Panc1 (cell line): ENCODE data around the gene KPTN. TPM values are rescaled to one million over a fixed set of nuclear protein-coding genes. Genes with fewer than 3 reads are reported as not detected.

Experiments
- ATAC-seq: fragments of 200-7000 bp; cut with Tn5 transposase; 2 replicates; pipeline ENCODE4 v1.9.1; 2020; ENCODE audit warnings: mild to moderate bottlenecking, moderate library complexity
- BruUV-seq: library from RNA; stranded (reverse); fragments of 400-500 nt; replicated peaks from 2 replicates; lab custom pipeline; 2021; lab: Mats Ljungman, UMichigan
- CTCF ChIA-PET: fragments of 300-600 bp; sonication (Branson Sonifier 250); formaldehyde crosslinking; loops from one replicate; lab custom pipeline; 2022; ENCODE audit warnings: antibody characterized with exemption; lab: Charles Lee
- POLR2A ChIA-PET: fragments of 300-600 bp; sonication (Branson Sonifier 250); formaldehyde crosslinking; loops from one replicate; lab custom pipeline; 2022; ENCODE audit warnings: antibody characterized with exemption; lab: Charles Lee
- DNase-seq: peaks from one replicate; pipeline ENCODE4 v3.0.0-alpha.2; 2010; ENCODE audit warnings: low read depth, low spot score
- H3K27ac ChIP-seq: 2 replicates; pipeline ENCODE4 v1.5.1; 2011; ENCODE audit warnings: mild to moderate bottlenecking, low read length, inconsistent platforms
- H3K27me3 ChIP-seq: fragments of 200-500 bp; sonication (Bioruptor generic); 2 replicates; pipeline ENCODE4 v1.6.0; 2014; ENCODE audit warnings: low read length, inconsistent platforms; ENCODE audit not compliant: control insufficient read depth, insufficient read depth
- H3K36me3 ChIP-seq: fragments of 200-500 bp; sonication (Bioruptor generic); 2 replicates; pipeline ENCODE4 v1.5.1; 2014; ENCODE audit warnings: inconsistent platforms, mild to moderate bottlenecking, low read length, moderate library complexity; ENCODE audit not compliant: control insufficient read depth, insufficient read depth
- H3K4me1 ChIP-seq: 2 replicates; pipeline ENCODE4 v1.5.1; 2011; ENCODE audit warnings: inconsistent platforms, mild to moderate bottlenecking, low read length, moderate library complexity; ENCODE audit not compliant: control insufficient read depth, insufficient read depth
- H3K4me3 ChIP-seq, 2 experiments: 2 replicates each; pipeline ENCODE4 v1.5.1; 2011 to 2012; ENCODE audit warnings: low read depth in 2 of 2, low read length in 2 of 2, mild to moderate bottlenecking in 2 of 2, inconsistent platforms in 1 of 2, moderate library complexity in 1 of 2
- H3K9me3 ChIP-seq: fragments of 200-500 bp; sonication (Bioruptor generic); 2 replicates; pipeline ENCODE4 v1.5.1; 2014; ENCODE audit warnings: low read depth, mild to moderate bottlenecking, inconsistent platforms, low read length, moderate library complexity; ENCODE audit not compliant: control insufficient read depth, insufficient read depth
- CTCF ChIP-seq: fragments of 450-650 bp; IDR thresholded peaks from 2 replicates; pipeline ENCODE4 v1.5.1; 2017; ENCODE audit warnings: mild to moderate bottlenecking
- POLR2AphosphoS5 ChIP-seq: IDR thresholded peaks from 2 replicates; pipeline ENCODE4 v1.6.1; 2012; ENCODE audit warnings: mild to moderate bottlenecking, low read depth, low read length, moderate library complexity
- REST ChIP-seq, 2 experiments: IDR thresholded peaks; 2 replicates each; pipeline ENCODE4 v1.6.1; 2011 to 2012; ENCODE audit warnings: low read depth in 2 of 2, control low read depth in 1 of 2, low read length in 1 of 2, mild to moderate bottlenecking in 1 of 2, moderate library complexity in 1 of 2; ENCODE audit not compliant: insufficient read depth in 1 of 2
- SIN3A ChIP-seq: IDR thresholded peaks from 2 replicates; pipeline ENCODE4 v1.6.1; 2012; ENCODE audit warnings: low read depth, mild to moderate bottlenecking, low read length, moderate library complexity, borderline replicate concordance; ENCODE audit not compliant: insufficient read depth
- TCF7L2 ChIP-seq: IDR thresholded peaks from 2 replicates; pipeline ENCODE4 v1.6.1; 2011; ENCODE audit warnings: mild to moderate bottlenecking, low read depth, low read length, inconsistent platforms
- in situ Hi-C: cut with HindIII; loops from 2 replicates; pipeline ENCODE4 v1.10.0; 2016; ENCODE audit warnings: low sequenced_read_pairs, low pct_unique_long_range_greater_than_20kb
- intact Hi-C: fragments of 100-400 bp; cut with micrococcal nuclease; formaldehyde crosslinking; loops from one replicate; pipeline ENCODE4 v1.10.0; 2022; ENCODE audit not compliant: unreplicated experiment
- total RNA-seq: library from RNA; stranded (reverse); gene quantifications from one replicate; pipeline ENCODE4 v1.2.1, GENCODE V29; 2021; ENCODE audit not compliant: unreplicated experiment

KPTN gene
- total RNA-seq, 1 experiment from 2014 or later = 26.5 TPM

GRCh38 chr19:47467914-47468313 is 16.1 kb downstream of the KPTN start:
- ChIA-PET CTCF (interaction anchor here (0.7 kb wide), 1 partner anchor 116 kb away, joined by 4 read pairs; no protein-coding TSS in a partner anchor), POLR2A (interaction anchor here (0.6 kb wide), 1 partner anchor 190 kb away, joined by 9 read pairs; no protein-coding TSS in a partner anchor)

DNA sequence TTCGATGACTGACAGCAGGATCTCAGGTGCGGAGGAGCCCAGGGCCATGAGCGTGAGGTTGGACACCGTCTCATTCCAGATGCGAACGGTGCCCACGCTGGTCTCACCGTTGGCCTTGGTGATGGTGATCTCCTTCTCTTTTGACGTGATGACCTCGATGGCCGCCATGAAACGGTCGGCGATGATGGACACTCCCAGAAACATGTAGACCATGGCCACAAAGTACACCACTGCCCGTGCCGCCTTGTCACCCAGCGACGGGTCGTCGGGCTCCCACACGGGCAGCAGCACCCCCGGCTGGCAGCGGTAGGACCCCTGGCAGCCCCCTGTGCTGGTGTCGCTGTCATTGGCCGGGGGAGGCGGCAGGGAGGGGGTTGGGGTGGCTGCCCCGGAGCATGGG is 18.1 kb downstream of the KPTN start:
- no TSS peak for BruUV-seq
- H3K9me3 ChIP-seq = no peaks in the 10 kb centered on the region
- no peaks in the 10 kb centered on the region; the same call in none of the 2 replicates for H3K4me1 ChIP-seq
- no peak overlapping the region for H3K4me3 ChIP-seq
- no peak for ATAC-seq
- no peaks in the 10 kb centered on the region for H3K36me3 ChIP-seq
- ChIA-PET POLR2A (no interaction called here), CTCF (interaction anchor here (0.6 kb wide), 1 partner anchor 384 kb away, joined by 6 read pairs; no protein-coding TSS in a partner anchor)
- H3K27me3 ChIP-seq = no peaks in the 10 kb centered on the region; the same call in 1 of the 2 replicates
- in situ Hi-C loops (no loop called here), intact Hi-C loops (no loop called here)
- H3K27ac ChIP-seq = no peak overlapping the region
- DNase-seq = no peak
- no peak for TF ChIP-seq POLR2AphosphoS5
- no peak for TF ChIP-seq REST (IDR thresholded peaks at IDR 0.05; ENCODE audit: insufficient read depth in 1 of 2, low read depth in 2 of 2, low read length in 1 of 2)
- TF ChIP-seq CTCF = no peak
- TF ChIP-seq SIN3A = no peak
- no peak for TF ChIP-seq TCF7L2

More at GRCh38 chr19:47467914-47468313, 16.1 kb downstream of the KPTN start:
- DNase-seq = no peak
- TF ChIP-seq REST (IDR thresholded peaks at IDR 0.05; ENCODE audit: insufficient read depth in 1 of 2, low read depth in 2 of 2, low read length in 1 of 2) (no peak), TCF7L2 (no peak), POLR2AphosphoS5 (no peak), CTCF (no peak), SIN3A (no peak)
- intact Hi-C loops = no loop called here
- no TSS peak for BruUV-seq
- Histone ChIP-seq H3K27ac (no peak overlapping the region), H3K36me3 (no peaks in the 10 kb centered on the region), H3K9me3 (no peaks in the 10 kb centered on the region), H3K4me3 (no peak overlapping the region), H3K4me1 (no peaks in the 10 kb centered on the region; the same call in none of the 2 replicates), H3K27me3 (no peaks in the 10 kb centered on the region; the same call in 1 of the 2 replicates)
- in situ Hi-C loops = no loop called here
- no peak for ATAC-seq
